Stimulated activated CD4-positive, alpha-beta T cell treated with anti-CD3 and anti-CD28 coated beads, TNF-alpha, amount 100 ng/mL, for 1 hour (primary cell): ENCODE data around the gene IP6K1.
"Not testable (repeated sequence)": the region's sequence is repeated elsewhere in the genome, so short reads cannot be mapped to it uniquely, and the experiment has no call there.

Experiments used
- DNase-seq, 3 donors: peaks; one replicate each; pipeline ENCODE4 v3.0.0-alpha.2; 2020; ENCODE audit warnings: low read depth in 3 of 3, low spot score in 1 of 3

IP6K1 gene

DNA sequence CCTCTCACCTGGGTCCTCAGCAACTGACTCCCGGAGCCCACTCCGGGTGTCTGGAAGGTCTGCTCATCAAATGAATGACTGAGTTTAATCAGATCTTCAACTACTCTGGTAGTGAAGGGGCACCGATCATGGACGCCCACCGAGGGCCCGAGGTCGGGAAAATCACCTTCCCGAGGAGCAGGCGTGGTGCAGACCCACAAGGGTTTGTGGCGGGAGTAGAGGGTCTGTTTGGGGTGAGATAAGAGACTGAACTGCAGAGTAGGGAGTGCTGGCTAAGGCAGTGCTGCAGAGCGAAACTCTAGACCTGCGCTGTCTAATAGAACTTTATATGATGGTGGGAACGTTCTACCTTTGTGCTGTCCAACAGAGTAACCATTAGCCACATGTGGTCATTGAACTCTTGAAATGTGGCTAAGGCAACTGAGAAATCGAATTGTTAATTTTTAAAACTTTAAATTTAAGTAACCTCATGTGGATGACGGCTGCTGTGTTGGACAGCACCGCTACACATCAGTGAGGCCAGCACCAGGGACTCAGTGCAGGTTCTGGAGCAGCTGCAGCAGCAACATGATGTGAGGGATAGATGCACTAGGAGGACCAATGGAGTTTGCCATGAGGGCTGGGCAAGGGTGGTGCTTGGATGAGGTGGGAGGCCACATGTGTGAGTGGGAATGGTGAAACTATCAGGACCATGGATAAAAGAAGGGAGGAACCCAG is 96.3 kb downstream of the IP6K1 start:
- not testable (repeated sequence) for DNase-seq

DNA sequence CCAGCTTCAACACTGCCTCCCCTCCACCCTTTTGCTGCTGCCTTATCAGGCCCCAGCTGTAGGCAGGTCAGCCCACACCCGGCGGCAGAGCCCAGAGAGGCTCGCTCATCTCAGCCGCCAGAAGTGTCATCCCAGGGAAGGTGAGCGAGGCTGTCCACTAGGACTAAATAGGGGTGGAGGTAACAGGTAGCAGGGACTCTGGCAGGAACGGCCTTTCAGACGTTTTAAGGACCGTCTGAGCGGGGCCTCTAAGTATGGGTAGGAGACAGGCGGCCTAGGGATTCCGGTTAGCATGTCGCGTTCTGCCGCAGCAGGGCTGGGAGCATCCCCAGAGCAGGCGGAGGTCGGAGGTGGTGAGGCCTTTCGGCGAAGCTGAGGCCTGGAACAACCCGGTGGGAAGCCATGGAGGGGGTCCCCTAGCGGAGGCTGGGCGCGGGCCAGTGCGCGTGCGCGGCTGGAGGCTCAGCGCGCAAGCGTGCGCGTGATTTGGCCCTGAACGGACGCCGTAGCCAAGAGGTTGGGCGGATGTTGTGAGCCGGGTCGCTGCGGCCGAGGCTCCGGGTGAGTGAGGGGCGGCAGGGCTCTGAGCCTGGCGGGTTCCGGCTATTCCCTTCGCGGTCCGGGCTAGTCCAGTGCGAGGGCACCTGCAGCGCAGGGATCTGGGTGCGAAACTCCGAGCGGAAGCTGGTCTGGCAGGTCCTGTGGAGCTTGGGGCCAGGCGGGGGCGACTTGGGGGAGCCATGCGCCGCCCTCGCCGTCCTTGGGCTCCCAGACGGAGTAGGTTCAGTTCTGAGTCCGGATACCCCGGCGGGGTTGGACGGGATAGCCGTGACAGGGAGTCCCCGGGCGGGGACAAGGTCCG is 97.1 kb downstream of the IP6K1 start, which contains the start of the genes MST1 and RNF123:
MST1 (minus strand) TSS at position 429 of the 862 bp plus-strand sequence. CDS start 783 bp downstream, outside the sequence.
RNF123 (plus strand) TSS at position 512 of the 862 bp plus-strand sequence. CDS start 1,609 bp downstream, outside the sequence.
- peak; percentile 78 to 93 (median 84) for DNase-seq

DNA sequence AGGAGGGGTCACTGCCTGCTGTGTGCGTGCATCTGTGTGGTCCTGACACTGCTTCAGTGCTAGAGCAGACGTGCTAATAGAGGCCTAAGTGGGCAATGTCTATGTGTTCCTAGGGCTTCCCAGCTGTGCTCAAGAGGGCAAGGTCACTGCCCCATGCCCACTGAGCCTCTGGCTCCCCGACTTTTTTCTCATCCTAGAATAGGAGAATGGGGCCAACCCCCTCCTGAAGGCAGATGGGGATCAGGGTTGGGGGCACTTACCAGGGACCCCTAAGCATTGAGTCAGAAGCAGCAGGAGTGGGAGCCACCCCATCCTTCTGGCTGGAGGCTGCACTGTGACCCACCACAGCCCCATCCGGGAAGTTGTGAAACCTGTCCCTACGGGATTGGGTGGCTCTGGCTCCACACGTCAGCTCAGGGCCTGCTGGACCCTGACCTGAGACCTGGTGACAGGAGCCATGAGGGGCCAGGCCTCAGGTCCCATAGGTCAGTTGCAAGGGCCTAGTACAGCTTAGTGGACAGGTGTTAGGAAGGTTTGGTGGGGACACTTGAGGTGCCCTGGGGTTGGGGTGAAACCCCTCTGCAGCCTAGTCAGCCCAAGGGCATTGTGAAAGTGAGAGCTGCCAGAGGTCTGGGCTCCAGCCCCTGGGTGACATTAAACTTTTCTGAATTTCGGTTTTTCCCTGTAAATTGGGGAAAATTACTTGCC is 97.8 kb downstream of the IP6K1 start:
- DNase-seq, result not testable (repeated sequence)

DNA sequence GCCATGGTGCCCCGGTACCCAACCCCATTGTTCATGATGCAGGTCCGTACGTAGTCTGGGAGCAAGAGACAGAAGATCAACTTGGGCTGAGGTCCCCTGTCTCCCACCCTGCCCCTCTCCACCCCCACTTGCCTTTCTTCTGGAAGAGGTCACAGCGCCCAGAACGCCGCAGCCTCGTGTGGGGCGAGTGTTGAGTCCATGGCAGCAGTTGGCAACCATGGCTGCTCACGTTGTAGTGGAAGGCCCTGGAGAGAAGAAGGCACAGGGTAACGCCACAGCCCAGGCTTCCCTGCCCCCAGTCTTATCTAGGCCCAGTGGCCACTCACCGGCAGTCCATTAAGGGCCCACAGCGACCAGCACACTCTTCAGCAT is 98.9 kb downstream of the IP6K1 start:
- not testable (repeated sequence) for DNase-seq

DNA sequence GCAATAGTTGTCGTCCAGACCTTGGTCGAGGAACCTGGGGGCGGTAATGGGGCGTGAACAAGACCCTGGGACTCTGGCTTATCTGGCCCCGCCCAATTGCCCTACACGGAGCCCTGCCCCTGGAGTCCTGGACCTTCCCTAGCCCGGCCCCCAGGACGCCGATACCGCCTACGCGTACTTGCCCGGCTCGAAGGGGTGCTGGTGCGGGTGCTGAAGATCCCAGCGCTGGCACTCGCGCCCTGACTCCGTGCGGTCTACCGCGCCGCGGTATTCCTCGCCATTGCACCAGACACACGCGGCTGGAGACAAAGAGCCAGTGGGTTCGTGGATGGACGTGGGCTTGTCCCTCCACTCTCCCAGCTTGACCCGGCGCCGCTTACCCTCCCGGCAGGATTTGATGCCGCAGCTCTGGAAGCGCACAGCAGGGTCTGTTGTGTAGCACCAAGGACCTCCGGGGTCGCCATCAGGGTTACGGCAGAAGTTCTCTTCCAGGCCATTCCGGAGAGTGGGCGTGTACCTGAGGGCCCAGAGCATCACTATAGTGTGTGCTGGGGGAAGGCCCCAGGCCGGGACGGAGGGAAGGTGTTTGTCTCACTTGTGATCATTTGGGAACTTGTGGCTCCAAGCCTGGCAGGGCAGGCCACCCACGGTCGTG is 99.4 kb downstream of the IP6K1 start:
- DNase-seq, result not testable (repeated sequence)

DNA sequence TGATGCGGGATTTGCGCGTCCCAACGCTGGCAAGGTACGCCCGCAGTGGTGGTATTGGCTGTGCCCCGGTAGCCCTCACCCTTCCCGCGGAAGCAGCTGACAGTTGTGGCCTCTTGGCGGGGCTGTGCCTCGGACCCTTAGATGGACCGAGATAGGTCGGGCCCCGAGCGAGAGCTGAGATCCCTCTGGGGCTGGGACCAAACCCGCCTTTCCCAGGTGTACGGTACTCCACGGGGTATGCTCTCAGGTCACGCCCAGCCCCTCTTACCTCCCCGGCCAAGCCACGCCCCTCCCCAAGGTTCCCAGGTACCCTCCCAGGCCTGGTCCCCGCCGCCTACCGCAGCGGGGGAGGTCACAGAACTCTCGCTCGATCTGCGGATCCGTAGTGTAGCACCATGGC is 100.0 kb downstream of the IP6K1 start:
- DNase-seq, result not testable (repeated sequence)

DNA sequence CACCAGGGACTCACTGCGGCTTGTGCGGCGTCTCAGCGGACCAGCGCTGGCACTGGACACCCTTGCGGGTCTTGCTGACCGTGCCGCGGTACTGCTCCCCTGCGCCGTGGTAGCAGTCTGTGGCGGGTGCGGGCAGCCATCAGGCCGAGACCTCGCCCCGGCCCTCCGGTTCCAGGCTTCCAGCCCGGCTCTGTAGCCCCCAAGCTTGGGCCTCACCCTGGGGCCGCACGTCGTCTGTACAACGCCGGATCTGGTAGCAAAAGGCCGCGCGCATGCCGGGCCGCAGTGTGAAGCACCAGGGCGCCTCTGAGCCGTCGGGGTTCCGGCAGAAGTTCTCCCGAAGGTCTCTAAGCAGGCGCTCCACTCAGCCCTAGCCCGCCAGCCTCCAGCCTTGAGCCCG is 100.5 kb downstream of the IP6K1 start:
- DNase-seq, result not testable (repeated sequence)

DNA sequence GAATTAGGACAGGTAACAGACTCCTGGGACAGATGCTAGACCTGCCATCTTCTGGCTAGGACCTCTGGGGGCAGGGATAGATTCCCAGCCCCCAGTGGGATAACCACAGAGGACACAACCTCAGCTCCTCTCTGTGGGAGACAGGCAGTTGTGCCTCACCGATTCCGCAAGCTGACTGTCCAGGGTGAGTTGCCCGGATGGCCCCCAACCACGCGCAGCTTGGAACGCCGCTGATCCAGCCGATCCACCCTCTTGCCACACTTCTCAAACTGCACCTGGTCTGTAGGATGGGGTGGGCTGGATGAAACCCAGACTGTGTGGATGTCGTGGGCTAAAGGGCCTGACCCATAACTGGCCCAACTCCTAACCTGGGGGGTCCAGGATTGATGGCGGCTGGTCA is 101.2 kb downstream of the IP6K1 start:
- not testable (repeated sequence) for DNase-seq

DNA sequence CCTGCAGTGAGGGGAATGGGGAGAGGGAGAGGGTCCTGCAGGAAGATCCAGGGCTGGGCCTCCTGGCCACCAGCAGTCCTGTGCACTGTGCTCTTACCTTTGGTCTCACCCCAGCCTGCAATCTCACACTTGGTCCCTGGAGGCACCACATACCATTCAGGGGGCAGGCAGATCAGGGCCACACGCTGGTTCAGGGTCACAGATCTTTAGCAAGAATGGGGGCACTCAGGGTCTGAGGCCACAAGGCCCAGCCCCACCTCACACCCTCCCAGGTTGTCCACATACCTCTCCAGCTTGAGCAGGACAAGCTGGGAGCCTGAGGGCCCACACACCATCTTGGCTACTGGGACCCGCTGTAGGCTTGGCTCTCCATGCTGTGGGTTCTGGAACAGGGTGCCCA is 101.9 kb downstream of the IP6K1 start:
- DNase-seq, result not testable (repeated sequence)

DNA sequence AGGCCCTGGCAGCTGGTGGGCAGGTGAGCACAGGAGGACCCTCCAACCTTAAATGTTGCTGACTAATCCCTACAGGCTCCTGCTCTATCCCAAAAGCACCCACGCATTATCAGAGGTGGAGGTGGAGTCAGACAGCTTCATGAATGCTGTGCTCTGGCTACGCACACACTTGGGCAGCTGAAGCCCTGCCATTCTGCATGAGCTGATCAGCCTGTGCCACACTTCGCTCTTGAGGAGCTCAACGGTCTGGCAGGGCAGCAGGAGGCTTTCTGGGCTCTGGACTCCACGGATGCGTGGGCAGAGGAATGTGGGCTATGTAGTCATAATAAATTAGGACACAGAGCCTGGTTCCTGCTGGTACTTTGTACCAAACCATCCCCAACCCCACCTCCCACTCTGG is 103.2 kb downstream of the IP6K1 start:
- no peak for DNase-seq

DNA sequence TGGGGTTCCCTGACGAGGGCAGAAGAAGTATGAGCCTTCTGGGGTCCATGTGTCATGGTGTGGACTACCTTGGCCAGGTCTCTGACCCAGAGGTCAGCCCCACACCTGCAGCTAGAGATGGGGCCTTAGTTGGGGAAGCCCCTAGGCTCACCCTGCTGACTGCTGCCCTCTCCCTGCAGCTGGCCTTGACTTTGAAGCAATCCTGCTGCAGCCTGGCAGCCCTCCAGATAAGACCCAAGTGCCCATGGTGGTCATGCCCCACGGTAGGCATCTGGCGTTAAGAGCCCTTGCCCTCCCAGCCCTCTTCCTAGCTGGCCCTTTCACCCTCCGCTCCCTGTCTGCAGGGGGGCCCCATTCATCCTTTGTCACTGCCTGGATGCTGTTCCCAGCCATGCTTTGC is 104.8 kb downstream of the IP6K1 start:
- DNase-seq, result no peak

DNA sequence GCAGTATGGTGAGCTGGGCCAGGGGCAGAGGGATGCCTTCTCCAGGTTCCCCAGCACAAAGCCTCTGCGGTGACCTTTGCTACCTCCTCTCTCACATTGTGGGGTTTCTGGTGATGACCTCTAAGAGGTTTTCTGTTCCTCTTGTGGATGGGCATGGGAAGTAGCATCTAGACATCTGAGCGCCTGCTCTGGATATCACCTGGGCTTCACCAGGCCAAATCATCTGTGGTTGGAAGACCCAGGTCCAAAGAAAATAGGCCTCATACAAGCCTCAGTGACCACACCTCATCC is 105.2 kb downstream of the IP6K1 start:
- DNase-seq, result no peak

DNA sequence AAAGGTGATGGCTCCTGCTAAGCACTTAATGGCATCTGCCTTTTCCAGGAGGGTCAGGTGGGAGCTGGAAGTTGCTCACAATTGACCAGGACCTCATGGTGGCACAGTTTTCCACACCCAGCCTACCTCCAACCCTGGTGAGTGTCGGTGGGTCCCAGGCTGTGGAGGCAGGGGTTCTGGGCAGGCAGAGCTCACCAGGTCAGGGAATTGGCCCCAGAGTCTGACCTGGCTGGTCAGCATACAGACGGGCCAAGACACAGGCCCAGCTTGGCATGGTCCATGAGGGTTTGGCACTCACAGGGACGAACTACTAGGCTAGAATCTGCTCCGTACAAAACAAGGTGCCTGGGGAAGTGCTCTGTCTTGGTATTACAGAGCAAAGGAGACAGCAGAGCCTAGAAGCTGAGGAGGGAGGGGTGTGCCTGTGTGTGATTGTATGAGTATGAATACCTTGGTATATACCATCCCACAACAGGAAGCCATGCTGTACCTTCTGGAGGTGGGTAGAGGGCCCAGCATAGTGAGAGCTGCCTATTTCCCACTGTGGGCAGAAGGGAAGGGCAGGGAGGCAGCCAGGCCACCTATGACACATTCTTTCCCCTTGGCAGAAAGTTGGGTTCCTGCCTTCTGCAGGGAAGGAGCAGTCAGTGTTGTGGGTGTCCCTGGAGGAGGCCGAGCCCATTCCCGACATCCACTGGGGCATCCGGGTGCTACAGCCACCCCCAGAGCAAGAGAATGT is 105.7 kb downstream of the IP6K1 start:
- no peak for DNase-seq

DNA sequence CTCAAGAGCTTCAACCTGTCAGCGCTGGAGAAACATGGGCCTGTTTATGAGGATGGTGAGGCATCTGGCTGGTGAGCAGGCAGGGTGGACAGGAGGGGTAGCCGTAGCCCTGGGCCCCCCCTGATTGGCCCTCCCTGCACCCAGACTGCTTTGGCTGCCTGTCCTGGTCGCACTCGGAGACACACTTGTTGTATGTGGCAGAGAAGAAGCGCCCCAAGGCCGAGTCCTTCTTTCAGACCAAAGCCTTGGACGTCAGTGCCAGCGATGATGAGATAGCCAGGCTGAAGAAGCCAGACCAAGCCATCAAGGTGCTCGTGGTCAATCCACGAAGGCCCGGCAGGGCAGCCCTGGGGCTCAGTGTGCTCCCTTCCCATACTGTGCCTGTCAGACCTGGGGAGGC is 110.4 kb downstream of the IP6K1 start:
- DNase-seq, result no peak

DNA sequence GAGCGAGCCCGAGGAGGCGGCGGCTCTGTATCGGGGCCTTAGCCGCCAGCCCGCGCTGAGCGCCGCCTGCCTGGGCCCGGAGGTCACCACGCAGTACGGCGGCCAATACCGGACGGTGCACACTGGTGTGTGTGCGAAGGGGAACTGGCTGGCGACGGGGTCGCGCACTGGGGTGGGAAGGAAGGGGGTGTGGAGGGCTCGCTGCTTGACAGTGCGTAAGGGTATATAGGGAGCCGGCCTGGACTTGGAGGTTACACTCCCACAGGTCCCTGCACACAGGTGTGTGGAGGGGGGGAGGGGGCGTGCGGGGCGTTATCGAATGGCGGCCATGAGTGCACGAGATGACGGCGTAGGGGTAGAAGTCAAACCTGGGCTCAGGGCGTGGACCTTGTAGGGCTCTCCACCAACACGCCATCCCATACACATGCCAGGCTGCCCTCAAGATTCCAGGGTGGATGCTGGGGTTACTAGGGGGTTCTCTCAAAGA is 111.8 kb downstream of the IP6K1 start:
- DNase-seq, result peak in 1 of 3 donors; percentile 16
